CD4-positive, alpha-beta T cell treated with Interleukin-4 for 1 hour (primary cell): Measurements from ENCODE around the gene NOC4L.

Experiments
- DNase-seq, 2 donors: peaks; one replicate each; pipeline ENCODE4 v3.0.0-alpha.2; 2020 to 2022

Gene NOC4L

DNA sequence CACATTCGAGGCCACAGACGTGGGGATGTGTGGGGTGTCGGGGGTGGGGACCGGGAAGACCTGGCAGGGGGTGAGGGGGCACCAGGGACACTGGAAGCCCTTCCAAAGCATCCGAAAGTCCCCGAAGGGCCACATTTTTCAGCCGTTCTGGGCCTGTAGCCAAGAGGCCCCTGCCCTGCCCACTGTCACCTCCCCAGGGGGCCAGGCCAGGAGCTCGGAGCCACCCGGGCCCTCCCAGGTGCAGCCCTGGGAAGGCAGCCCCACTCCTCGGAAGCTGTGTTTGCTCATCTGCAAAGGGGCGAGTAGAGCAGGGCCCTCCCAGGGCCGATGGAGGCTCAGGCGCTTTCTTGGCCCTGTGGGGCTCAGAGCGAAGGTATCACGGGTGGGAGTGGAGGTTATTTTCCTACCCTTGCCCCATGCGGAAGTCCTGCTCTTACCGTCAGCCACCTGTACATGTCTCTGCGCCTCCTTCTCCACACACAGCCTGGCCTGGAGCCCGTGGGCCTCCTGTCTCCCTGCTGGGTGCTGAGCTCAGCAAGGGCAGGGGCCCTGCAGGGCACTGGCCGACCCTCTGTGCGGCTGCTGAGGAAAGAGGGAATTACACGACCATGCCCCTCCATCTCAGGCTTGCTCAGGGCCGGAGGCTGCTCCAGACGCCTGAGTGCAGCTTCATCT is 27.2 kb downstream of the NOC4L start:
- DNase-seq, result no peak

GRCh38 chr12:132171968-132172521 is 27.8 kb downstream of the NOC4L start:
- DNase-seq, result no peak

- DNase-seq, result no peak
These were observed 28.4 kb downstream of the NOC4L start for GRCh38 chr12:132172619-132173018.

DNA sequence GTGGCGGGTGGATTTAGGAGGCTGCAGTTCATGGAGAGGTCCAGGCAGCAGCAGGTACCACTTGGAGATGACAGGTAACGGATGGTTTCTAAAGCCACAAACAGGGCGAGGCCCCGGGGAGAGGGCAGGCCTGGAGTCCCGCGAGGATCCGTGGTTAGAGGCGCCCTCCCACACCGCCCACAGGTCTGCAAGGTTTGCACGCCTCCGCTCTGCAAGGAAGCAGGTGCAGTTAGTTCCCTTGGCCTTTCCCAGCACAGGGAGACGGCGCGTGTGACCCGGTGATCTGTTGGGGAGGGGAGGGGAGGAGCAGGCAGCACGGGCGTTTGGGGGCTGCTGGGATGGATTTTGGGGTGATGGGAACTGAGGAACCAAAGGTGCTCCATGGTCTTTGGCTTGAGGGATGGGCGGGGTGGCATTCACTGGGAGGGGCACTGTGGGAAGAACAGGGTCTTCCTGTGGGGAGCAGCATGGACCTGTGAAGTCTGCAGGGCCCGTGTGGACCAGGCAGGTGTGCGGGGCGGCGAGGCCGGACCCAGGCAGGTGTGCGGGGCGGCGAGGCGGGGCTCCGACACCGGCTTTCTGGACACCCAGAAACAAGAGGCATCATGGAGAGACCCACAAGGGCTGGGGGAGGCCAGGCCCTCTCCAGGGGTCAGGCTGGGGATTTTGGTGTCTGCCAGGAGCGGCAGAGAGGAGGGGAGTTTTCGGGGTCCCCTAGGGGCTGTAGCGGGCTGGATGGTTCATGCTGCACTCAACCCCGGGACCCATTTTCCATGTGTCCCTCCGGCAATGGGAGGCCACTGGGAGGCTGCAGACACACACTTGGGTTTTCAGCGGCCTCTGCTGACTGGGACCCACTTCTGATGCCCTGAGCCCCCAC is 29.1 kb downstream of the NOC4L start:
- DNase-seq, result no peak

DNA sequence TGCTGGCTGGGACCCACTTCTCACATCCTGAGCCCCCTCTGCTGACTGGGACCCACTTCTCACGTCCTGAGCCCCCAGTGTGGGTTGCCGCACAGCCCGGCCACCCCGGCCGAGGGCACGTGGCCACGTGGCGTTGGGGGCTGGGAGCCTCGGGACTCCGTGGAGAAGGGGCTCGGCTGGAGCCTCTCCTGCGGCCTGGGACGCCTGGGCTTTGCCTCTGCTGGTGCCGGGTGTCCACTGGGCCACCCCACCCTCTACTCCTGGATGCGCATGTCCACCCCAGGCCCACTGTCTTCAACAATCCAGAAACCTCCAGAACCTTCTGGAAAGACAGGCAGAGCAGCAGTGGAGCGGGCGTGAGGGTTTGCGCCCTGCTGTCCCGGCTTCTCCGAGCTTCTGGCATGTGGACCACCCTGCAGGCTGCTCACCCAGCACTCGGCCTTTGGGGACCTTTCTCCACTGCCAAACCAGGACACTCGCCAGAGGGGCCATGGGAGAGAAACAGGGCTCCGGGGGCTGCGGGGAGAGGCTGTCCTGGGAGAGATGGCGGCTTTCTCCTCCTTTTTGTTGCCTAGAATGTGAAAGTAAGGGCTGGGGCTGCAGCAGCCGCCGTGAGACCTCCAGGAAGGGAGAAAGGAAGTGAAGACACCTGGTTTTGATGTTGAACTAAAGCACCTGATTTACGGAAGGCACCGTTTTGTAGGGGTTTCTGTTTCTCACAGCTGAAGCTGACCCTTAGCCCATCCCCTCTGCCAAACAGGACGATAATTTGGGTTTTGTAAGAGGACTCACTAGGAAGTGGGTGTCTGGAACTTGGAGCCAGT is 30.0 kb downstream of the NOC4L start:
- DNase-seq, result no peak

GRCh38 chr12:132174839-132175490 is 30.7 kb downstream of the NOC4L start:
- DNase-seq, result no peak

GRCh38 chr12:132175496-132176384 is 31.5 kb downstream of the NOC4L start:
- no peak for DNase-seq

DNA sequence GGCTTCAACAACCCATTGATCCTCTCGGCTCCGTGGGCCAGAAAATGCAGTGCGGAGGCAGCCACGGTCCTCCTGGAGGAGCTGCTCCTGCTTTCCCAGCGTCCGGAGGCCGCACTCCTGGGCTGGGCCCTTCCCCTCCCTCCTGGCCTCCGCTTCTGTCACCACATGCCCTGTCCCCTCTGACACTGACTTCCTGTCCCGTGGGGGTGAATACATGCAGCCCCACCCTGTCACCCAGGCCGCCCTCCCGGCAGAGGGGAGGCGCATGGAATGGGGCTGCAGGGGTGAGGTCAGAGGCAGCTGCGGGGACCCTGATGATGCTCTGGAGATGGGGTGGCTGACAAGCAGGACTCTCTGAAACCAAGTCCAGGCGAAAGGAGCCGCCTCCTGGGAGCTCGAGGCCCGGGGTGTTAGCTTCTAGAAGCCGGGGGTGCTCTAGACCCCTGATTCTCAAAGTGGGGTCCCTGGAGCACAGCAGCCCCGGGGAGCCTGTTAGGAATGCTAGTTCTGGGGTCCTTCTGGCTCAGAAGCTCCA is 32.2 kb downstream of the NOC4L start:
- no peak for DNase-seq

- no peak for DNase-seq
These were observed 32.8 kb downstream of the NOC4L start for GRCh38 chr12:132176920-132177551.

DNA sequence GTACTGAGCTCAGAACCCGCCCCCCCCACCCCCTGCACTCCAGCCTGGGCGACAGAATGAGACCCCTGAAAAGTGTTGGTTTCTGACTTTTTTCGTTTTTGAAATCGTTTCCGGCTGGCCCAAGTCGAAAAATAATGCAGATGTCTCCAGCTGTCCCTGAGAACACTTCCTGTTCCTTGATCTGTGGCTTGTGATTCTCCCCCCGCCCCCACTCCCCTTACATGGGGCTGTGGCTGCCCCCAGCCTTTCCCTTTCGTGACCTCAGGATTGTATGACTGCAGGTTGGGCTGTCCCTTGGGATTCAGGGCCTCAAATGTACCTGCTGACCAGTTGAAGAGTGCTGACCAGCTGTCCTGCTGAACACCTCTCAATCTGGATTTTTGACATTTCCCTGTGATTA is 34.1 kb downstream of the NOC4L start:
- no peak for DNase-seq

GRCh38 chr12:132178801-132179401 is 34.6 kb downstream of the NOC4L start:
- DNase-seq, result peak in 1 of 2 donors; percentile 41

- DNase-seq, result no peak
These were observed 35.4 kb downstream of the NOC4L start for GRCh38 chr12:132179431-132180362.

GRCh38 chr12:132180648-132181546 is 36.6 kb downstream of the NOC4L start:
- no peak for DNase-seq

DNA sequence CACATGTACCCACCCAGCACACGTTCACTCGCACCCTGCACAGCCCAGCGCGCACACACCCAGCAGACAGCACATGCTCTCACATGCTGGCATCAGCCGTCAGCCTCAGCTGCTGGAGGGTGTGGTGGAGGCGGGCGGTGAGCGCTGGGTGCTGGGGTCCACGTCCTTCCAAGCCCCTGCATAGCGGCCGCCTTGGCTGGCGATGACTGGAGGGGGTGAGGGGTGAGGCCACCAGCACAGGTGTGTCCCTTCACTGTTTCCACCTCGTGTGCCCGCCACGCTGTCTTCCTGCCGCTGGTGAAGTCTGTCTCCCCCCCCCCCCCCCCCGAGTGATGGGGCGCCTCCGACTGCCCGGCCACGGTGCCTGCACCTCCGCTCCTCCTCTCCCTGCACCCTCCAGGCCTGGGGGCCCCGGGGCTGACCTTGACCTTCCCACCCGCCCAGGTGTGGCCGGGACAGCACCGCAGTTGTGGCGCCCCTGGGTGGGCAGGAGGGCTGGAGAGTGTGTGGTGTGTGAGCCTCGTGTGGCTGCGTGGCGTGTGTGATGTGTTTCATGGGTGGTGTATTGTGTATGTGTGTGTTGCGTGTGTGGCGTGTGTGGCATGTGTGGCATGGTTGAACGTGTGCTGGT is 37.4 kb downstream of the NOC4L start:
- no peak for DNase-seq

GRCh38 chr12:132182206-132182710 is 38.0 kb downstream of the NOC4L start:
- no peak for DNase-seq

DNA sequence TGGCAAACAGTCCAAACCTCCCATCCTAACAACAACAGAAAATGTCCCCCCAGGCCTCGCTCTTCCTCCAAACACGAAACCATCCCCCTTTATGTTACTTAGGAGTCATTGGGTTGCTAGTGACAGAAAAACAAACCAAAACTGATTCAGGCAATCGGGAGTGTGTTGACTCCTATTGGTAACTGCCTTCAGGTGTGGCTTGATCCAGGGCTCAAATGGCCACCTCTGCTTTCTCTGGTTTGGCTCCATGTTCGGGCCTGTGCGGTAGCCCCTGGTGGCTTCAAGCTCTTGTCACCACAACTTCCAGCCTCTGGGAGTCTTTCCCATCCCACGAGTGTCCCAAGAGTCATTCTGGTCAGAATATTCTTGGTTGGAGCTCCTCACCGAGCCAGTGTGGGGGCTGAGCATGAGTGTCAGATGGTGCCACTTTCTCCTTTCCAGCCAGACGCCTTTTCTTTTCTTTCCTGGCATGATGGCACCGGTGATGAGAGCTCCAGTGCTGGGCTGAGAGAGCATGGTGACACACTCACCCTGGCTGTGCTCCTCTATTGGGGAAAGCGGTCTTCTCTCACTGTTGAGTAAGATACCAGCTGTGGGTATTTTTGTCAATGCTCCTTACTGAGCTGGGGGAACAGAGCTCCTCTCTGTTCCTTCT is 38.6 kb downstream of the NOC4L start:
- no peak for DNase-seq

- peak; percentile 29 to 61 for DNase-seq
These were observed 41.4 kb downstream of the NOC4L start for GRCh38 chr12:132185705-132186104.
